HCT116 (cell line): ENCODE results near the gene ZNF576. TPM values are rescaled to one million over a fixed set of nuclear protein-coding genes. Genes with fewer than 3 reads are reported as not detected.

ENCODE experiments used
- ATAC-seq: fragments of 200-7000 bp; cut with Tn5 transposase; 2 replicates; pipeline ENCODE4 v1.9.1; 2020; ENCODE audit warnings: mild to moderate bottlenecking, moderate library complexity
- BruUV-seq: library from RNA; stranded (reverse); fragments of 400-500 nt; replicated peaks from 2 replicates; lab custom pipeline; 2021; lab: Mats Ljungman, UMichigan
- CTCF ChIA-PET: fragments of 300-600 bp; sonication (Branson Sonifier 250); formaldehyde crosslinking; loops from one replicate; lab custom pipeline; 2021; ENCODE audit warnings: antibody characterized with exemption; lab: Charles Lee
- POLR2A ChIA-PET: fragments of 300-600, 350-600 bp; sonication (Branson Sonifier 250); formaldehyde crosslinking; loops from one replicate; lab custom pipeline; 2021; ENCODE audit warnings: antibody characterized with exemption; lab: Charles Lee
- RAD21 ChIA-PET, 2 experiments: fragments of 300-600 bp; sonication (Branson Sonifier 250); formaldehyde crosslinking; loops; one replicate each; lab custom pipeline; 2023; ENCODE audit warnings: low total read pairs in 2 of 2; ENCODE audit not compliant: uncharacterized antibody in 2 of 2, unreplicated experiment in 2 of 2, low non-redundant PET in 1 of 2; lab: Charles Lee
- DNase-seq: peaks from one replicate; pipeline ENCODE4 v3.0.0-alpha.2; 2010; ENCODE audit warnings: low read depth, low spot score
- H2AFZ ChIP-seq: fragments of 200-600 bp; shearing (Covaris generic), sonication (generic); 2 replicates; pipeline ENCODE4 v1.6.1; 2017; ENCODE audit warnings: low read depth, mixed run types, mixed read lengths, antibody characterized with exemption, low read length; ENCODE audit not compliant: poor library complexity, severe bottlenecking
- H3K27ac ChIP-seq: 2 replicates; pipeline ENCODE4 v1.5.1; 2012; ENCODE audit warnings: low read depth, low read length
- H3K27me3 ChIP-seq: fragments of 200-600 bp; sonication (generic); 2 replicates; pipeline ENCODE4 v1.6.1; 2016; ENCODE audit warnings: mixed run types, low read length, mixed read lengths; ENCODE audit not compliant: insufficient read depth
- H3K36me3 ChIP-seq, 2 experiments: fragments of 200-500 bp in 1 of 2; fragments of 200-600 bp in 1 of 2; sonication (Bioruptor generic) in 1 of 2; sonication (generic) in 1 of 2; 2 replicates each; pipeline versions ENCODE4 v1.5.1 to v1.6.1; 2014 to 2016; ENCODE audit warnings: low read length in 2 of 2, inconsistent platforms in 1 of 2, mixed read lengths in 1 of 2, mixed run types in 1 of 2; ENCODE audit not compliant: insufficient read depth in 2 of 2, control insufficient read depth in 1 of 2
- H3K4me1 ChIP-seq, 2 experiments: fragments of 200-600 bp in 1 of 2; sonication (generic) in 1 of 2; 2 replicates each; pipeline versions ENCODE4 v1.5.1 to v1.6.1; 2012 to 2017; ENCODE audit warnings: low read length in 2 of 2, inconsistent platforms in 1 of 2, mild to moderate bottlenecking in 1 of 2, mixed read lengths in 1 of 2, mixed run types in 1 of 2, moderate library complexity in 1 of 2; ENCODE audit not compliant: insufficient read depth in 2 of 2, control insufficient read depth in 1 of 2
- H3K4me2 ChIP-seq: fragments of 200-600 bp; sonication (generic); 2 replicates; pipeline ENCODE4 v1.6.1; 2017; ENCODE audit warnings: mixed run types, low read length, mixed read lengths
- H3K4me3 ChIP-seq, 2 experiments: fragments of 200-600 bp in 1 of 2; sonication (generic) in 1 of 2; replicated peaks in 1 of 2; 2 replicates each; pipeline ENCODE4 v1.5.1; 2011 to 2016; ENCODE audit warnings: low read length in 2 of 2, control low read depth in 1 of 2, low read depth in 1 of 2, mild to moderate bottlenecking in 1 of 2, mixed read lengths in 1 of 2, mixed run types in 1 of 2
- H3K79me2 ChIP-seq: fragments of 200-600 bp; sonication (generic); 2 replicates; pipeline ENCODE4 v1.6.1; 2017; ENCODE audit warnings: mild to moderate bottlenecking, mixed run types, low read length, moderate library complexity, mixed read lengths; ENCODE audit not compliant: insufficient read depth
- H3K9ac ChIP-seq: fragments of 200-600 bp; sonication (generic); 2 replicates; pipeline ENCODE4 v1.6.1; 2016; ENCODE audit warnings: low read length, mixed read lengths
- H3K9me2 ChIP-seq: fragments of 200-600 bp; sonication (generic), shearing (Covaris generic); 2 replicates; pipeline ENCODE4 v1.6.1; 2017; ENCODE audit warnings: mixed run types, mild to moderate bottlenecking, moderate library complexity; ENCODE audit not compliant: insufficient read depth
- H3K9me3 ChIP-seq, 2 experiments: fragments of 200-500 bp in 1 of 2; fragments of 200-600 bp in 1 of 2; sonication (Bioruptor generic) in 1 of 2; sonication (generic) in 1 of 2; 2 replicates each; pipeline ENCODE4 v1.6.1; 2014 to 2017; ENCODE audit warnings: low read length in 2 of 2, mixed read lengths in 2 of 2, inconsistent platforms in 1 of 2, low read depth in 1 of 2, mild to moderate bottlenecking in 1 of 2, mixed run types in 1 of 2, moderate library complexity in 1 of 2; ENCODE audit not compliant: control insufficient read depth in 1 of 2, insufficient read depth in 1 of 2
- H4K20me1 ChIP-seq: fragments of 200-600 bp; sonication (generic), shearing (Covaris generic); 2 replicates; pipeline ENCODE4 v1.6.1; 2017; ENCODE audit warnings: mixed run types, mild to moderate bottlenecking, moderate library complexity; ENCODE audit not compliant: insufficient read depth
- CEBPB ChIP-seq: IDR thresholded peaks from 2 replicates; pipeline ENCODE4 v1.6.1; 2012; ENCODE audit warnings: low read depth
- CTCF ChIP-seq, 3 experiments: fragments of 200-600 bp in 1 of 3; sonication (generic) in 1 of 3; IDR thresholded peaks in 2 of 3; conservative IDR thresholded peaks in 1 of 3; 2 replicates each; pipeline ENCODE4 v1.5.1; 2012 to 2017; ENCODE audit warnings: low read depth in 2 of 3, low read length in 2 of 3, antibody characterized with exemption in 1 of 3, borderline replicate concordance in 1 of 3, control low read depth in 1 of 3, mild to moderate bottlenecking in 1 of 3, mixed read lengths in 1 of 3, mixed run types in 1 of 3, moderate library complexity in 1 of 3; ENCODE audit not compliant: insufficient read depth in 1 of 3
- EGR1 ChIP-seq: IDR thresholded peaks from 2 replicates; pipeline ENCODE4 v1.6.1; 2012; ENCODE audit warnings: low read depth
- ELF1 ChIP-seq: IDR thresholded peaks from 2 replicates; pipeline ENCODE4 v1.6.1; 2012; ENCODE audit warnings: low read depth, borderline replicate concordance
- EZH2phosphoT487 ChIP-seq: fragments of 200-600 bp; IDR thresholded peaks from 2 replicates; pipeline ENCODE4 v1.6.1; 2018; ENCODE audit warnings: antibody characterized with exemption, borderline replicate concordance
- FOSL1 ChIP-seq: IDR thresholded peaks from 2 replicates; pipeline ENCODE4 v1.6.1; 2012; ENCODE audit warnings: low read depth
- JUND ChIP-seq: IDR thresholded peaks from 2 replicates; pipeline ENCODE4 v1.6.1; 2012
- MAX ChIP-seq: IDR thresholded peaks from 2 replicates; pipeline ENCODE4 v1.6.1; 2012
- POLR2A ChIP-seq: IDR thresholded peaks from 2 replicates; pipeline ENCODE4 v1.7.0; 2011; ENCODE audit warnings: borderline replicate concordance; ENCODE audit not compliant: insufficient read depth, insufficient read length; ENCODE audit errors: extremely low read depth
- POLR2AphosphoS5 ChIP-seq: IDR thresholded peaks from 2 replicates; pipeline ENCODE4 v1.6.1; 2011; ENCODE audit warnings: mild to moderate bottlenecking, low read depth, low read length, moderate library complexity
- SIN3A ChIP-seq: IDR thresholded peaks from 2 replicates; pipeline ENCODE4 v1.6.1; 2012; ENCODE audit warnings: low read depth
- SP1 ChIP-seq: IDR thresholded peaks from 2 replicates; pipeline ENCODE4 v1.6.1; 2012; ENCODE audit warnings: low read depth
- SRF ChIP-seq: IDR thresholded peaks from 2 replicates; pipeline ENCODE4 v1.6.1; 2012; ENCODE audit warnings: low read depth
- TCF7L2 ChIP-seq: IDR thresholded peaks from 2 replicates; pipeline ENCODE4 v1.7.0; 2011; ENCODE audit warnings: borderline replicate concordance, inconsistent platforms; ENCODE audit not compliant: insufficient read depth, insufficient read length; ENCODE audit errors: extremely low read depth
- YY1 ChIP-seq: IDR thresholded peaks from 2 replicates; pipeline ENCODE4 v1.6.1; 2011; ENCODE audit warnings: low read length, low read depth, moderate library complexity, mild to moderate bottlenecking; ENCODE audit not compliant: insufficient replicate concordance; ENCODE audit errors: extremely low read depth
- ZFX ChIP-seq: fragments of 450-650 bp; IDR thresholded peaks from 2 replicates; pipeline ENCODE4 v1.6.1; 2017
- ZNF274 ChIP-seq: fragments of 200-500 bp; sonication (Bioruptor generic); IDR thresholded peaks from 2 replicates; pipeline ENCODE4 v1.6.1; 2014; ENCODE audit warnings: mild to moderate bottlenecking, low read depth, low read length, inconsistent platforms
- intact Hi-C: fragments of 100-400 bp; cut with micrococcal nuclease; formaldehyde crosslinking; loops from 2 replicates; pipeline ENCODE4 v1.10.0; 2022
- total RNA-seq: library from RNA; stranded (reverse); gene quantifications from one replicate; pipeline ENCODE4 v1.2.1, GENCODE V29; 2021; ENCODE audit not compliant: unreplicated experiment
- TF ChIP-seq, protein P1 (sequence below): IDR thresholded peaks from 2 replicates; pipeline ENCODE4 v1.6.1; 2012

Gene ZNF576
- total RNA-seq, 1 experiment from 2014 or later = 11.2 TPM

DNA sequence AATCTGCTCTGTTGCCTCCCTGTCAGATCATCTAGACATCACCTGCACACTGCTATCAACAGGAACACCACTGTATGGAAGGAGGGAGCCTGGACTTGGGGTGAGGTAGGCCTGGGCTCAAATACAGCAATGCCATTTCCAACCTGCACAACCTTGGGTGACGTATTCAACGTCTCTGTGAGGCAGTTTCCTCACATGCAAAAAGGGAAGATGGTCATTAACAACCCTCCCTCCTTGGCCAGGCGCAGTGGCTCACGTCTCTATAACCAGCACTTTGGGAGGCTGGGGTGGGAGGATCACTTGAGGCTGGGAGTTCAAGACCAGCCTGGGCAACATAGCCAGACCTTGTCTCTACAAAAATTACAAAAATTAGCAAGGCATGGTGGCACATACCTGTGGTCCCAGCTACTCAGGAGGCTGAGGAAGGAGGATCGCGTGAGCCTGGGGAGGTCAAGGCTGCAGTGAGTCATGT is 34.1 kb upstream of the ZNF576 start:
- TF ChIP-seq JUND = no peak
- no peak for TF ChIP-seq POLR2A
- no peak for TF ChIP-seq EZH2phosphoT487
- no peak for TF ChIP-seq POLR2AphosphoS5
- TF ChIP-seq ZFX = no peak
- no peak for TF ChIP-seq ELF1
- no peaks in the 10 kb centered on the region for H3K79me2 ChIP-seq
- no peaks in the 10 kb centered on the region for H3K27me3 ChIP-seq
- H3K9me3 ChIP-seq = no peaks in the 10 kb centered on the region
- H3K9ac ChIP-seq = no peak overlapping the region
- intact Hi-C loops = no loop called here
- CTCF ChIA-PET = no interaction called here
- DNase-seq (no peak), ATAC-seq (peak; percentile 12; the same call in 1 of the 2 replicates)
- no peak overlapping the region for H3K27ac ChIP-seq
- H3K4me2 ChIP-seq = peak overlapping the region; percentile 53
- no peaks in the 10 kb centered on the region for H4K20me1 ChIP-seq
- POLR2A ChIA-PET = no interaction called here
- BruUV-seq = no TSS peak
- H2AFZ ChIP-seq = no peak overlapping the region
- peaks cover 0 to 24% of the 10 kb centered on the region in 2 experiments; a peak in 2 of 4 replicates for H3K4me1 ChIP-seq
- H3K4me3 ChIP-seq = no peak overlapping the region
- RAD21 ChIA-PET = no interaction called here
- no peaks in the 10 kb centered on the region; a peak in 2 of 4 replicates for H3K36me3 ChIP-seq
- H3K9me2 ChIP-seq = no peaks in the 10 kb centered on the region

DNA sequence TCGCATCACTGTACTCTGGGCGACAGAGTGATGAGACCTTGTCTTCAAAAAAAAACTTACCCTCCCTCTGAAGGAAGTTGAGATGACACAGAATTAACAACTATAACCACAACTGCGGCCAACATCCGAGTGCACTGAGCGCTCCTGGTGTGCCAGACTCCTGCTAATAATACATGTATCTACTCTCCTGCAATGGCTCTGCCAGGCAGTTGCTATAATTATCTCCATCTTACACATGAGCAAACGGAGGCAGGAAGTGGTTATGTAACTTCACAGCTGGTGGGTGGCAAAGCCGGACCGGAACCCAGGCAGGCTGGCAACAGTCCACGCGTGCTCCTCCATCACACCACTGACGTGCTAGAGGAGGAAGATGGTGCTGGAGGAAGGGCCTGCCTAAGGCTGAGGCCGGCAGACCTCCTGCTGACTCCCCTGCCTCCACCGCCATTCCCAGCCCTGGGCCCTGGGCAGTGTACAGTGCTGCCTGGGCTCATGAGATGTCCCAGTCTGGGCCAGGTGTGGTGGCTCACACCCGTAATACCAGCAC is 33.6 kb upstream of the ZNF576 start:
- H3K9ac ChIP-seq = peak overlapping the region; percentile 17; the same call in 1 of the 2 replicates
- no peak for DNase-seq
- no peak for TF ChIP-seq FOSL1
- TF ChIP-seq ZNF274 = no peak
- no peak for TF ChIP-seq CTCF (IDR thresholded peaks at IDR 0.05 in 2 of 3, conservative IDR thresholded peaks at IDR 0.05 in 1 of 3; ENCODE audit: borderline replicate concordance in 1 of 3, insufficient read depth in 1 of 3, low read depth in 2 of 3, low read length in 2 of 3)
- TF ChIP-seq SRF = no peak
- TF ChIP-seq SIN3A = no peak
- TF ChIP-seq, protein P1, sequence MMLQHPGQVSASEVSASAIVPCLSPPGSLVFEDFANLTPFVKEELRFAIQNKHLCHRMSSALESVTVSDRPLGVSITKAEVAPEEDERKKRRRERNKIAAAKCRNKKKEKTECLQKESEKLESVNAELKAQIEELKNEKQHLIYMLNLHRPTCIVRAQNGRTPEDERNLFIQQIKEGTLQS = no peak
- TF ChIP-seq MAX = no peak
- TF ChIP-seq JUND = no peak
- no peak for TF ChIP-seq CEBPB
- no peak for TF ChIP-seq SP1
- no peak for TF ChIP-seq YY1
- no peak for TF ChIP-seq TCF7L2
- no peak for TF ChIP-seq EGR1

More for the DNA sequence above, 33.6 kb upstream of the ZNF576 start:
- H3K4me3 ChIP-seq = no peak overlapping the region
- H2AFZ ChIP-seq = no peak overlapping the region
- H3K9me3 ChIP-seq = no peaks in the 10 kb centered on the region
- RAD21 ChIA-PET = no interaction called here
- H4K20me1 ChIP-seq = no peaks in the 10 kb centered on the region
- no TSS peak for BruUV-seq
- peak; percentile 41 for ATAC-seq
- no peak overlapping the region for H3K27ac ChIP-seq
- peaks cover 0 to 24% of the 10 kb centered on the region in 2 experiments; a peak in 2 of 4 replicates for H3K4me1 ChIP-seq
- no peaks in the 10 kb centered on the region for H3K9me2 ChIP-seq
- CTCF ChIA-PET = no interaction called here
- peak overlapping the region; percentile 53 for H3K4me2 ChIP-seq
- H3K79me2 ChIP-seq = no peaks in the 10 kb centered on the region
- intact Hi-C loops = no loop called here
- no peaks in the 10 kb centered on the region for H3K27me3 ChIP-seq
- POLR2A ChIA-PET = no interaction called here
- no peaks in the 10 kb centered on the region; a peak in 2 of 4 replicates for H3K36me3 ChIP-seq
